Activated B cell treated with CpG ODN at 0.5 μM for 24 hours (primary cell): ENCODE results near the gene COA1. TPM values are rescaled to one million over a fixed set of nuclear protein-coding genes. Genes with fewer than 3 reads are reported as not detected.

Experiments
- ATAC-seq: fragments of 200-7000 bp; cut with Tn5 transposase; one replicate; pipeline ENCODE4 v1.10.0; 2021; ENCODE audit warnings: low read depth, mild to moderate bottlenecking, moderate library complexity
- CTCF ChIA-PET: fragments of 350-600 bp; sonication (Branson Sonifier 250); formaldehyde crosslinking; loops from one replicate; lab custom pipeline; 2021; ENCODE audit warnings: antibody characterized with exemption; lab: Charles Lee
- POLR2A ChIA-PET: fragments of 350-600 bp; sonication (Branson Sonifier 250); formaldehyde crosslinking; loops from one replicate; lab custom pipeline; 2021; ENCODE audit warnings: antibody characterized with exemption; lab: Charles Lee
- DNase-seq: peaks from one replicate; pipeline ENCODE4 v3.0.0; 2022
- H3K27ac Mint-ChIP-seq: one replicate; pipeline ENCODE4 v1.8.0; 2020; ENCODE audit warnings: mixed read lengths
- H3K27me3 Mint-ChIP-seq: one replicate; pipeline ENCODE4 v1.8.0; 2021; ENCODE audit warnings: mixed read lengths
- H3K36me3 Mint-ChIP-seq: one replicate; pipeline ENCODE4 v1.8.0; 2021; ENCODE audit warnings: low read depth, mixed read lengths
- H3K4me1 Mint-ChIP-seq: one replicate; pipeline ENCODE4 v1.8.0; 2021; ENCODE audit warnings: mixed read lengths
- H3K4me3 Mint-ChIP-seq: one replicate; pipeline ENCODE4 v1.8.0; 2020; ENCODE audit warnings: mild to moderate bottlenecking, mixed read lengths
- H3K9me3 Mint-ChIP-seq: one replicate; pipeline ENCODE4 v1.8.0; 2020; ENCODE audit warnings: mixed read lengths
- CTCF ChIP-seq: fragments of 200-600 bp; IDR thresholded peaks from one replicate; pipeline ENCODE4 v1.8.0; 2022; ENCODE audit warnings: antibody characterized with exemption, mild to moderate bottlenecking
- intact Hi-C: fragments of 100-400 bp; cut with micrococcal nuclease; formaldehyde crosslinking; loops from one replicate; pipeline ENCODE4 v1.15.1; 2024
- total RNA-seq: library from RNA; stranded (reverse); gene quantifications from 2 replicates; pipeline ENCODE4 v1.2.3, GENCODE V29; 2022

Gene COA1
- total RNA-seq, 1 donor from 2014 or later: 56.9 TPM

- ChIA-PET POLR2A (interaction anchor here (0.6 to 9.7 kb wide), 6 partner anchors 11 to 60 kb away, joined by 3 to 342 read pairs (median 4); partner anchors contain the start of gene STK17A), CTCF (interaction anchor here (0.9 to 7.3 kb wide), 5 partner anchors 15 to 63 kb away, joined by 3 to 55 read pairs (median 5); partner anchors contain the start of gene STK17A)
- Mint-ChIP-seq H3K4me1 (peaks cover 92% of the 10 kb centered on the region), H3K27me3 (no peaks in the 10 kb centered on the region), H3K4me3 (peak overlapping the region; percentile 72), H3K27ac (peak overlapping the region; percentile 90), H3K36me3 (peaks cover 55% of the 10 kb centered on the region), H3K9me3 (no peaks in the 10 kb centered on the region)
- no peak for TF ChIP-seq CTCF
- ATAC-seq (no peak), DNase-seq (no peak)
- intact Hi-C loops: loop anchor here (1.0 to 5.0 kb wide), 3 partner anchors 11 to 1763 kb away; no protein-coding TSS in a partner anchor
These were observed 83.6 kb downstream of the COA1 start for GRCh38 chr7:43645699-43646226.

GRCh38 chr7:43643846-43644245, 85.5 kb downstream of the COA1 start:
- no peak overlapping the region for H3K4me3 Mint-ChIP-seq
- no peaks in the 10 kb centered on the region for H3K27me3 Mint-ChIP-seq
- H3K27ac Mint-ChIP-seq: peak overlapping the region; percentile 74
- TF ChIP-seq CTCF: no peak
- ChIA-PET CTCF (interaction anchor here (0.7 to 3.5 kb wide), 3 partner anchors 16 to 61 kb away, joined by 3 to 23 read pairs (median 3); partner anchors contain the start of gene STK17A), POLR2A (interaction anchor here (0.6 to 9.7 kb wide), 4 partner anchors 11 to 58 kb away, joined by 3 to 342 read pairs (median 3); partner anchors contain the start of gene STK17A)
- DNase-seq (no peak), ATAC-seq (no peak)
- no peaks in the 10 kb centered on the region for H3K9me3 Mint-ChIP-seq
- intact Hi-C loops: no loop called here
- H3K4me1 Mint-ChIP-seq: peaks cover 86% of the 10 kb centered on the region
- peaks cover 73% of the 10 kb centered on the region for H3K36me3 Mint-ChIP-seq

GRCh38 chr7:43642897-43643630, 86.3 kb downstream of the COA1 start:
- peak overlapping the region; percentile 77 for H3K27ac Mint-ChIP-seq
- intact Hi-C loops: no loop called here
- no peaks in the 10 kb centered on the region for H3K27me3 Mint-ChIP-seq
- H3K4me1 Mint-ChIP-seq: peaks cover 82% of the 10 kb centered on the region
- CTCF ChIA-PET: interaction anchor here (0.9 to 5.3 kb wide), 2 partner anchors 57 to 60 kb away, joined by 3 to 36 read pairs; partner anchors contain the start of gene STK17A
- DNase-seq: no peak
- TF ChIP-seq CTCF: no peak
- no peaks in the 10 kb centered on the region for H3K9me3 Mint-ChIP-seq
- H3K4me3 Mint-ChIP-seq: no peak overlapping the region
- POLR2A ChIA-PET: interaction anchor here (0.6 to 9.7 kb wide), 2 partner anchors 36 to 57 kb away, joined by 6 to 342 read pairs; partner anchors contain the start of gene STK17A
- ATAC-seq: no peak
- peaks cover 74% of the 10 kb centered on the region for H3K36me3 Mint-ChIP-seq

GRCh38 chr7:43640679-43641078, 88.6 kb downstream of the COA1 start:
- no peak for DNase-seq

More at GRCh38 chr7:43640679-43641078, 88.6 kb downstream of the COA1 start:
- H3K27ac Mint-ChIP-seq: peak overlapping the region; percentile 65
- H3K36me3 Mint-ChIP-seq: peaks cover 82% of the 10 kb centered on the region
- ATAC-seq: no peak
- H3K9me3 Mint-ChIP-seq: no peaks in the 10 kb centered on the region
- POLR2A ChIA-PET: interaction anchor here (1.0 to 3.7 kb wide), 4 partner anchors 8 to 58 kb away, joined by 3 to 22 read pairs (median 11); partner anchors contain the start of gene STK17A
- H3K4me3 Mint-ChIP-seq: no peak overlapping the region
- peaks cover 78% of the 10 kb centered on the region for H3K4me1 Mint-ChIP-seq
- CTCF ChIA-PET: interaction anchor here (2.8 to 5.3 kb wide), 2 partner anchors 58 to 59 kb away, joined by 13 to 36 read pairs; partner anchors contain the start of gene STK17A
- no peak for TF ChIP-seq CTCF
- H3K27me3 Mint-ChIP-seq: no peaks in the 10 kb centered on the region
- intact Hi-C loops: no loop called here
